Calu3 (cell line): ENCODE measurements around the gene BDH1. TPM values are rescaled to one million over a fixed set of nuclear protein-coding genes. Genes with fewer than 3 reads are reported as not detected.
A peak's percentile ranks its signal among the peaks of the same experiment; 100 is the strongest.

Experiments
- BruUV-seq: library from RNA; stranded (reverse); fragments of 400-500 nt; replicated peaks from 2 replicates; lab custom pipeline; 2021; lab: Mats Ljungman, UMichigan
- CTCF ChIA-PET: fragments of 300-600 bp; sonication (Branson Sonifier 250); formaldehyde crosslinking; loops from one replicate; lab custom pipeline; 2022; ENCODE audit warnings: antibody characterized with exemption; lab: Charles Lee
- DNase-seq: peaks from one replicate; pipeline ENCODE4 v3.0.0; 2022
- H3K27ac Mint-ChIP-seq: one replicate; pipeline ENCODE4 v1.8.0; 2022; ENCODE audit warnings: mixed read lengths; ENCODE audit not compliant: unreplicated experiment
- H3K27me3 Mint-ChIP-seq: one replicate; pipeline ENCODE4 v1.8.0; 2022; ENCODE audit warnings: mixed read lengths; ENCODE audit not compliant: unreplicated experiment
- H3K36me3 Mint-ChIP-seq: one replicate; pipeline ENCODE4 v1.8.0; 2022; ENCODE audit warnings: mild to moderate bottlenecking, moderate library complexity, mixed read lengths; ENCODE audit not compliant: insufficient read depth, unreplicated experiment
- H3K4me1 Mint-ChIP-seq: one replicate; pipeline ENCODE4 v1.8.0; 2022; ENCODE audit warnings: mild to moderate bottlenecking, low read depth, mixed read lengths; ENCODE audit not compliant: unreplicated experiment
- H3K4me3 Mint-ChIP-seq: one replicate; pipeline ENCODE4 v1.8.0; 2022; ENCODE audit warnings: mild to moderate bottlenecking, low read depth, moderate library complexity, mixed read lengths; ENCODE audit not compliant: unreplicated experiment
- H3K9me3 Mint-ChIP-seq: one replicate; pipeline ENCODE4 v1.8.0; 2022; ENCODE audit warnings: low read depth, mixed read lengths; ENCODE audit not compliant: unreplicated experiment
- intact Hi-C: fragments of 100-400 bp; cut with micrococcal nuclease; formaldehyde crosslinking; loops from one replicate; pipeline ENCODE4 v1.10.0; 2022; ENCODE audit not compliant: unreplicated experiment
- total RNA-seq: library from RNA; stranded (reverse); gene quantifications from 2 replicates; pipeline ENCODE4 v1.2.3, GENCODE V29; 2022
- TF ChIP-seq, protein P1 (sequence below): fragments of 200-600 bp; IDR thresholded peaks from one replicate; pipeline ENCODE4 v1.8.0; 2022; ENCODE audit warnings: antibody characterized with exemption; ENCODE audit not compliant: unreplicated experiment

BDH1 gene
- total RNA-seq, 1 experiment from 2014 or later: 49.0 TPM

GRCh38 chr3:197504229-197504628 is 51.5 kb downstream of the BDH1 start:
- CTCF ChIA-PET: interaction anchor here (0.6 kb wide), 1 partner anchor 236 kb away, joined by 3 read pairs; no protein-coding TSS in a partner anchor
- TF ChIP-seq, protein P1, sequence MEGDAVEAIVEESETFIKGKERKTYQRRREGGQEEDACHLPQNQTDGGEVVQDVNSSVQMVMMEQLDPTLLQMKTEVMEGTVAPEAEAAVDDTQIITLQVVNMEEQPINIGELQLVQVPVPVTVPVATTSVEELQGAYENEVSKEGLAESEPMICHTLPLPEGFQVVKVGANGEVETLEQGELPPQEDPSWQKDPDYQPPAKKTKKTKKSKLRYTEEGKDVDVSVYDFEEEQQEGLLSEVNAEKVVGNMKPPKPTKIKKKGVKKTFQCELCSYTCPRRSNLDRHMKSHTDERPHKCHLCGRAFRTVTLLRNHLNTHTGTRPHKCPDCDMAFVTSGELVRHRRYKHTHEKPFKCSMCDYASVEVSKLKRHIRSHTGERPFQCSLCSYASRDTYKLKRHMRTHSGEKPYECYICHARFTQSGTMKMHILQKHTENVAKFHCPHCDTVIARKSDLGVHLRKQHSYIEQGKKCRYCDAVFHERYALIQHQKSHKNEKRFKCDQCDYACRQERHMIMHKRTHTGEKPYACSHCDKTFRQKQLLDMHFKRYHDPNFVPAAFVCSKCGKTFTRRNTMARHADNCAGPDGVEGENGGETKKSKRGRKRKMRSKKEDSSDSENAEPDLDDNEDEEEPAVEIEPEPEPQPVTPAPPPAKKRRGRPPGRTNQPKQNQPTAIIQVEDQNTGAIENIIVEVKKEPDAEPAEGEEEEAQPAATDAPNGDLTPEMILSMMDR: no peak
- no TSS peak for BruUV-seq
- H3K9me3 Mint-ChIP-seq: no peaks in the 10 kb centered on the region
- H3K27ac Mint-ChIP-seq: no peak overlapping the region
- no peak overlapping the region for H3K4me3 Mint-ChIP-seq
- H3K27me3 Mint-ChIP-seq: no peaks in the 10 kb centered on the region
- H3K36me3 Mint-ChIP-seq: no peaks in the 10 kb centered on the region
- DNase-seq: no peak
- intact Hi-C loops: loop anchor here (5.0 to 10.0 kb wide), 3 partner anchors 129 to 279 kb away; partner anchors contain the start of gene DLG1
- H3K4me1 Mint-ChIP-seq: peaks cover 26% of the 10 kb centered on the region

GRCh38 chr3:197503652-197504051 is 52.1 kb downstream of the BDH1 start:
- no peak overlapping the region for H3K27ac Mint-ChIP-seq
- intact Hi-C loops: loop anchor here (5.0 to 10.0 kb wide), 3 partner anchors 129 to 279 kb away; partner anchors contain the start of gene DLG1
- no peaks in the 10 kb centered on the region for H3K27me3 Mint-ChIP-seq
- DNase-seq: no peak
- no peaks in the 10 kb centered on the region for H3K9me3 Mint-ChIP-seq
- CTCF ChIA-PET: interaction anchor here (2.4 to 2.5 kb wide), 2 partner anchors 194 to 247 kb away, joined by 6 to 19 read pairs; no protein-coding TSS in a partner anchor
- peaks cover 27% of the 10 kb centered on the region for H3K4me1 Mint-ChIP-seq
- no TSS peak for BruUV-seq
- TF ChIP-seq, protein P1: no peak
- H3K36me3 Mint-ChIP-seq: no peaks in the 10 kb centered on the region
- H3K4me3 Mint-ChIP-seq: no peak overlapping the region

DNA sequence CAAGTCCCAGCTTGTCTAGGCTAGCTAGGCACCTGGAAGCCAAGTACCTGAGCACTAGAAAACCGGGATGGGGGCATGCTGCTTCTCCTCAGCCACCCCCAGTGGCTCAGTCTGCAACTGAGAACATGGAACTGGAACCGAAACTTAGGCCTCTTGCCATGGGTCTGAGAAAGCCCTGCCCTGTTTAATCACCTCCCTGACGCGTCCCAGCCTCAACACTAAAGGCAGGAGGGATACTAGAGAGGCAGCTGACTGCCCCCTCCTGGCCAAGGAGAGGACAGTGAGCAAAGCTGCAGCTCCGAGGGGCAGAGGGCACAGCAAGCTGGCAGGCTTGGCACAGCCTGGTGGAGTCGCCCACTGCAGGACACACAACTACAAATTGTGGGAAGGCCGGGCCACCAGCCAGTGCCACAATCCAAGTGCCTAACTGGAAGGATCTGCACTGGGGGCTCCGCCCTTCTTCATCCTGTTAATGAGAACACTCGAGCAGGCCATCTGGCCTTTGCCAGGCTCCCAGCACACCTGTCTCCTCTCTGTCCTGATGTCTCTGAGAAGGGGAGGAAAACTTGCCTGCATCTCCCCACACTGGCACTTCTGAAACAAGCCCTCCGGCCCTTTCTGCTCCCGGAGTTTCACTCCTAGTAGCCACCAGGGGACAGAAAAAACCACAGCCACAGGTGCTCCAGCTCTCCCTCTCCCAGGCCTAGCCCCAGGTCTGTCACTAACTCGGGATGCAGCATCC is 53.7 kb downstream of the BDH1 start:
- Mint-ChIP-seq H3K9me3 (no peaks in the 10 kb centered on the region), H3K27ac (peak overlapping the region; percentile 34), H3K4me1 (peaks cover 27% of the 10 kb centered on the region), H3K27me3 (no peaks in the 10 kb centered on the region), H3K4me3 (no peak overlapping the region), H3K36me3 (no peaks in the 10 kb centered on the region)
- DNase-seq: peak; percentile 82
- no TSS peak for BruUV-seq
- TF ChIP-seq, protein P1: peak; percentile 87
- intact Hi-C loops: loop anchor here (2.0 to 10.0 kb wide), 4 partner anchors 127 to 277 kb away; partner anchors contain the start of gene DLG1
- CTCF ChIA-PET: interaction anchor here (0.8 to 2.5 kb wide), 8 partner anchors 13 to 278 kb away, joined by 3 to 19 read pairs (median 4); no protein-coding TSS in a partner anchor

DNA sequence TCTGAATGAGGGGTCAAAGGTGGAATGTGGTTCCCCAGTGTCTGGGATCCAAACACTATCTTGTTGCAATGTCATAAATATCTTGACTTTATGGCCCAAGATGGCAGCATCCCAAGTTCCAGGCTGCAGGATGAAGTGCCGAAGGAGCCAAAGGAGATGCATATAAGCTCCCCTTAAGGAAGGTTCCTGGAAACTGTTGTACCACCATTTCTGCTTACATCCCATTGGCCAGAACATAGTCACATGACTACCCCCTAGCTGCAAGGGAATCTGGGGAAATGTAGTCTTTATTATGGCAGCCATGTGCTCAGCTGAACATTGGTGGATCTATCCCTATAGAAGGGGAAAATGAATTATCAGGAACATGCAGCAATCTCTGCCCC is 54.3 kb downstream of the BDH1 start:
- no TSS peak for BruUV-seq
- TF ChIP-seq, protein P1: no peak
- H3K4me3 Mint-ChIP-seq: no peak overlapping the region
- H3K9me3 Mint-ChIP-seq: no peaks in the 10 kb centered on the region
- no peaks in the 10 kb centered on the region for H3K36me3 Mint-ChIP-seq
- no peaks in the 10 kb centered on the region for H3K27me3 Mint-ChIP-seq
- CTCF ChIA-PET: interaction anchor here (0.8 to 2.5 kb wide), 9 partner anchors 13 to 277 kb away, joined by 3 to 19 read pairs (median 4); no protein-coding TSS in a partner anchor
- H3K27ac Mint-ChIP-seq: no peak overlapping the region
- no peak for DNase-seq
- intact Hi-C loops: loop anchor here (2.0 to 10.0 kb wide), 4 partner anchors 127 to 277 kb away; partner anchors contain the start of gene DLG1
- peaks cover 27% of the 10 kb centered on the region for H3K4me1 Mint-ChIP-seq
